GM12875 (cell line): ENCODE measurements around the gene TRMT112.

Source experiments
- H3K4me3 ChIP-seq: one replicate; pipeline ENCODE4 v1.5.1; 2011; ENCODE audit warnings: low read depth, low read length, control low read depth
- CTCF ChIP-seq: IDR thresholded peaks from 2 replicates; pipeline ENCODE4 v1.5.1; 2011; ENCODE audit warnings: low read depth, mild to moderate bottlenecking, control low read depth, inconsistent platforms, low read length, moderate library complexity, borderline replicate concordance; ENCODE audit not compliant: insufficient read depth

Gene TRMT112

GRCh38 chr11:64349025-64349387 lies 31.6 kb upstream of the TRMT112 start:
- no peak overlapping the region for H3K4me3 ChIP-seq
- no peak for TF ChIP-seq CTCF

GRCh38 chr11:64348383-64349024 lies 31.1 kb upstream of the TRMT112 start:
- no peak overlapping the region for H3K4me3 ChIP-seq

GRCh38 chr11:64347193-64347867 lies 30.0 kb upstream of the TRMT112 start:
- no peak overlapping the region for H3K4me3 ChIP-seq
- TF ChIP-seq CTCF = no peak

More at GRCh38 chr11:64348383-64349024, 31.1 kb upstream of the TRMT112 start:
- TF ChIP-seq CTCF = no peak

GRCh38 chr11:64344787-64345186 lies 27.4 kb upstream of the TRMT112 start:
- no peak overlapping the region for H3K4me3 ChIP-seq
- no peak for TF ChIP-seq CTCF

- TF ChIP-seq CTCF = peak; percentile 47; the same call in 1 of the 2 replicates
- H3K4me3 ChIP-seq = no peak overlapping the region
Observed at GRCh38 chr11:64343767-64344559, 26.6 kb upstream of the TRMT112 start.

- TF ChIP-seq CTCF = no peak
- no peak overlapping the region for H3K4me3 ChIP-seq
Observed at GRCh38 chr11:64342869-64343745, 25.7 kb upstream of the TRMT112 start.
